HG02759 (cell line): ENCODE results near the gene MICB.
"Not testable (repeated sequence)": the region's sequence is repeated elsewhere in the genome, so short reads cannot be mapped to it uniquely, and the experiment has no call there.

Source experiments
- ATAC-seq: cut with Tn5 transposase; IDR thresholded peaks from one replicate; pipeline ENCODE4 v1.9.1; 2021; ENCODE audit warnings: mild to moderate bottlenecking, moderate library complexity; ENCODE audit not compliant: unreplicated experiment

MICB gene

GRCh38 chr6:31497531-31498476, at the start of gene MICB:
MICB (plus strand) TSS chr6:31498145; CDS start chr6:31498194, 49 bp downstream.
- peak; percentile 59 for ATAC-seq

GRCh38 chr6:31450751-31451150, 47.2 kb upstream of the MICB start:
- no peak for ATAC-seq

GRCh38 chr6:31452859-31453258, 45.1 kb upstream of the MICB start:
- no peak for ATAC-seq

- no peak for ATAC-seq
Observed at GRCh38 chr6:31453259-31453658, 44.7 kb upstream of the MICB start.

GRCh38 chr6:31459864-31460263, 38.1 kb upstream of the MICB start:
- ATAC-seq = not testable (repeated sequence)

- no peak for ATAC-seq
Observed at GRCh38 chr6:31460361-31461025, 37.5 kb upstream of the MICB start.

GRCh38 chr6:31462026-31462963, 35.6 kb upstream of the MICB start:
- no peak for ATAC-seq

- ATAC-seq = peak; percentile 91
Observed at GRCh38 chr6:31462964-31463870, 34.7 kb upstream of the MICB start.

- ATAC-seq = no peak
Observed at GRCh38 chr6:31464252-31465184, 33.4 kb upstream of the MICB start.

GRCh38 chr6:31465185-31465536, 32.8 kb upstream of the MICB start:
- no peak for ATAC-seq

GRCh38 chr6:31465718-31466117, 32.2 kb upstream of the MICB start:
- ATAC-seq = no peak

- ATAC-seq = no peak
Observed at GRCh38 chr6:31466466-31466865, 31.5 kb upstream of the MICB start.

- no peak for ATAC-seq
Observed at GRCh38 chr6:31467151-31467550, 30.8 kb upstream of the MICB start.

GRCh38 chr6:31468311-31468710, 29.6 kb upstream of the MICB start:
- ATAC-seq = no peak

GRCh38 chr6:31470801-31471200, 27.1 kb upstream of the MICB start:
- ATAC-seq = no peak

- no peak for ATAC-seq
Observed at GRCh38 chr6:31471711-31472110, 26.2 kb upstream of the MICB start.

- ATAC-seq = no peak
Observed at GRCh38 chr6:31472259-31472658, 25.7 kb upstream of the MICB start.

GRCh38 chr6:31473244-31473643, 24.7 kb upstream of the MICB start:
- no peak for ATAC-seq
